Activated CD4-positive, alpha-beta T cell treated with anti-CD3 and anti-CD28 coated beads for 36 hours (primary cell): Measurements from ENCODE around the gene ISCA2. TPM values are rescaled to one million over a fixed set of nuclear protein-coding genes. Genes with fewer than 3 reads are reported as not detected.

Source experiments
- ATAC-seq: fragments of 200-7000 bp; cut with Tn5 transposase; one replicate; pipeline ENCODE4 v1.10.0; 2021; ENCODE audit warnings: mild to moderate bottlenecking, moderate library complexity
- CTCF ChIA-PET: fragments of 350-600 bp; sonication (Branson Sonifier 250); formaldehyde crosslinking; loops from one replicate; lab custom pipeline; 2021; ENCODE audit warnings: antibody characterized with exemption; lab: Charles Lee
- POLR2A ChIA-PET: fragments of 350-600 bp; sonication (Branson Sonifier 250); formaldehyde crosslinking; loops from one replicate; lab custom pipeline; 2021; ENCODE audit warnings: antibody characterized with exemption, inconsistent platforms; lab: Charles Lee
- DNase-seq: peaks from one replicate; pipeline ENCODE4 v3.0.0-alpha.2; 2020
- H3K27ac Mint-ChIP-seq: one replicate; pipeline ENCODE4 v1.8.0; 2021; ENCODE audit warnings: mixed read lengths
- H3K27me3 Mint-ChIP-seq: one replicate; pipeline ENCODE4 v1.8.0; 2021; ENCODE audit warnings: mixed read lengths
- H3K36me3 Mint-ChIP-seq: one replicate; pipeline ENCODE4 v1.8.0; 2021; ENCODE audit warnings: low read depth, mixed read lengths
- H3K4me1 Mint-ChIP-seq: one replicate; pipeline ENCODE4 v1.8.0; 2021; ENCODE audit warnings: mixed read lengths
- H3K4me3 Mint-ChIP-seq: one replicate; pipeline ENCODE4 v1.8.0; 2021; ENCODE audit warnings: mild to moderate bottlenecking, moderate library complexity, mixed read lengths
- H3K9me3 Mint-ChIP-seq: one replicate; pipeline ENCODE4 v1.8.0; 2021; ENCODE audit warnings: low read depth, mixed read lengths
- intact Hi-C, 2 experiments: fragments of 100-400 bp; cut with DNase I in 1 of 2; cut with micrococcal nuclease in 1 of 2; formaldehyde crosslinking; loops; one replicate each; pipeline versions ENCODE4 v1.14.2 to v1.15.1; 2022 to 2024; cut with DNase I, micrococcal nuclease
- total RNA-seq, 2 experiments: library from RNA; stranded (reverse); gene quantifications; one replicate each; pipeline ENCODE4 v1.2.3, GENCODE V29; 2021

ISCA2 gene
- total RNA-seq, 2 experiments from 2014 or later = 29.5 to 35.9 TPM

GRCh38 chr14:74521756-74522155 lies 28.2 kb downstream of the ISCA2 start:
- DNase-seq (no peak), ATAC-seq (no peak)
- H3K4me3 Mint-ChIP-seq = no peak overlapping the region
- ChIA-PET POLR2A (no interaction called here), CTCF (no interaction called here)
- peaks cover 2% of the 10 kb centered on the region for H3K27me3 Mint-ChIP-seq
- H3K9me3 Mint-ChIP-seq = no peaks in the 10 kb centered on the region
- intact Hi-C loops = no loop called here
- H3K27ac Mint-ChIP-seq = no peak overlapping the region
- H3K4me1 Mint-ChIP-seq = no peaks in the 10 kb centered on the region
- H3K36me3 Mint-ChIP-seq = no peaks in the 10 kb centered on the region

GRCh38 chr14:74522740-74523139 lies 29.2 kb downstream of the ISCA2 start:
- no peak overlapping the region for H3K27ac Mint-ChIP-seq
- H3K36me3 Mint-ChIP-seq = no peaks in the 10 kb centered on the region
- no peaks in the 10 kb centered on the region for H3K4me1 Mint-ChIP-seq
- no peaks in the 10 kb centered on the region for H3K9me3 Mint-ChIP-seq
- ChIA-PET CTCF (no interaction called here), POLR2A (no interaction called here)
- no peak overlapping the region for H3K4me3 Mint-ChIP-seq
- peaks cover 2% of the 10 kb centered on the region for H3K27me3 Mint-ChIP-seq
- DNase-seq (no peak), ATAC-seq (no peak)
- intact Hi-C loops = no loop called here

GRCh38 chr14:74524076-74524811 lies 30.7 kb downstream of the ISCA2 start:
- no peak for ATAC-seq
- H3K9me3 Mint-ChIP-seq = no peaks in the 10 kb centered on the region
- H3K27ac Mint-ChIP-seq = no peak overlapping the region
- no peak overlapping the region for H3K4me3 Mint-ChIP-seq
- no peaks in the 10 kb centered on the region for H3K36me3 Mint-ChIP-seq
- H3K4me1 Mint-ChIP-seq = no peaks in the 10 kb centered on the region
- CTCF ChIA-PET = no interaction called here
- POLR2A ChIA-PET = no interaction called here
- H3K27me3 Mint-ChIP-seq = no peaks in the 10 kb centered on the region
- intact Hi-C loops = no loop called here
- no peak for DNase-seq

- ChIA-PET POLR2A (no interaction called here), CTCF (no interaction called here)
- no peak for DNase-seq
- no peak for ATAC-seq
- no peaks in the 10 kb centered on the region for H3K9me3 Mint-ChIP-seq
- intact Hi-C loops = no loop called here
- no peaks in the 10 kb centered on the region for H3K27me3 Mint-ChIP-seq
- H3K27ac Mint-ChIP-seq = no peak overlapping the region
- no peaks in the 10 kb centered on the region for H3K36me3 Mint-ChIP-seq
- H3K4me3 Mint-ChIP-seq = no peak overlapping the region
- H3K4me1 Mint-ChIP-seq = no peaks in the 10 kb centered on the region
Observed at GRCh38 chr14:74524812-74525135, 31.2 kb downstream of the ISCA2 start.

GRCh38 chr14:74525361-74525851 lies 31.8 kb downstream of the ISCA2 start:
- H3K27ac Mint-ChIP-seq = no peak overlapping the region
- H3K36me3 Mint-ChIP-seq = no peaks in the 10 kb centered on the region
- H3K4me3 Mint-ChIP-seq = no peak overlapping the region
- ChIA-PET CTCF (interaction anchor here (0.6 to 1.0 kb wide), 2 partner anchors 9 to 55 kb away, joined by 4 read pairs; no protein-coding TSS in a partner anchor), POLR2A (no interaction called here)
- H3K4me1 Mint-ChIP-seq = no peaks in the 10 kb centered on the region
- intact Hi-C loops = no loop called here
- DNase-seq (no peak), ATAC-seq (no peak)
- H3K27me3 Mint-ChIP-seq = no peaks in the 10 kb centered on the region
- H3K9me3 Mint-ChIP-seq = no peaks in the 10 kb centered on the region

GRCh38 chr14:74526854-74527585 lies 33.5 kb downstream of the ISCA2 start:
- H3K4me1 Mint-ChIP-seq = no peaks in the 10 kb centered on the region
- ATAC-seq (no peak), DNase-seq (no peak)
- intact Hi-C loops = no loop called here
- POLR2A ChIA-PET = no interaction called here
- H3K4me3 Mint-ChIP-seq = no peak overlapping the region
- H3K27ac Mint-ChIP-seq = no peak overlapping the region
- no peaks in the 10 kb centered on the region for H3K9me3 Mint-ChIP-seq
- CTCF ChIA-PET = no interaction called here
- no peaks in the 10 kb centered on the region for H3K36me3 Mint-ChIP-seq
- H3K27me3 Mint-ChIP-seq = no peaks in the 10 kb centered on the region

GRCh38 chr14:74527736-74528280 lies 34.2 kb downstream of the ISCA2 start:
- H3K4me3 Mint-ChIP-seq = no peak overlapping the region
- H3K4me1 Mint-ChIP-seq = no peaks in the 10 kb centered on the region
- ATAC-seq (no peak), DNase-seq (no peak)
- H3K27me3 Mint-ChIP-seq = no peaks in the 10 kb centered on the region
- POLR2A ChIA-PET = no interaction called here
- intact Hi-C loops = no loop called here
- H3K36me3 Mint-ChIP-seq = no peaks in the 10 kb centered on the region
- CTCF ChIA-PET = interaction anchor here (0.6 kb wide), 1 partner anchor 42 kb away, joined by 3 read pairs; no protein-coding TSS in a partner anchor
- no peaks in the 10 kb centered on the region for H3K9me3 Mint-ChIP-seq
- no peak overlapping the region for H3K27ac Mint-ChIP-seq

GRCh38 chr14:74528406-74528805 lies 34.8 kb downstream of the ISCA2 start:
- no peaks in the 10 kb centered on the region for H3K36me3 Mint-ChIP-seq
- no peak overlapping the region for H3K4me3 Mint-ChIP-seq
- ATAC-seq (no peak), DNase-seq (no peak)
- no peak overlapping the region for H3K27ac Mint-ChIP-seq
- no peaks in the 10 kb centered on the region for H3K27me3 Mint-ChIP-seq
- CTCF ChIA-PET = interaction anchor here (0.6 kb wide), 1 partner anchor 41 kb away, joined by 3 read pairs; no protein-coding TSS in a partner anchor
- intact Hi-C loops = no loop called here
- peaks cover 2% of the 10 kb centered on the region for H3K4me1 Mint-ChIP-seq
- no peaks in the 10 kb centered on the region for H3K9me3 Mint-ChIP-seq
- POLR2A ChIA-PET = no interaction called here

GRCh38 chr14:74528886-74529285 lies 35.3 kb downstream of the ISCA2 start:
- no peaks in the 10 kb centered on the region for H3K27me3 Mint-ChIP-seq
- intact Hi-C loops = no loop called here
- CTCF ChIA-PET = no interaction called here
- POLR2A ChIA-PET = no interaction called here
- DNase-seq = no peak
- H3K36me3 Mint-ChIP-seq = no peaks in the 10 kb centered on the region
- no peak overlapping the region for H3K27ac Mint-ChIP-seq
- no peak overlapping the region for H3K4me3 Mint-ChIP-seq
- ATAC-seq = no peak
- no peaks in the 10 kb centered on the region for H3K9me3 Mint-ChIP-seq
- H3K4me1 Mint-ChIP-seq = peaks cover 2% of the 10 kb centered on the region

GRCh38 chr14:74531006-74531405 lies 37.4 kb downstream of the ISCA2 start:
- intact Hi-C loops = no loop called here
- no peak for DNase-seq
- ChIA-PET CTCF (no interaction called here), POLR2A (no interaction called here)
- Mint-ChIP-seq H3K27me3 (no peaks in the 10 kb centered on the region), H3K4me3 (no peak overlapping the region), H3K4me1 (peaks cover 2% of the 10 kb centered on the region), H3K36me3 (no peaks in the 10 kb centered on the region), H3K9me3 (no peaks in the 10 kb centered on the region), H3K27ac (no peak overlapping the region)
- ATAC-seq = no peak

GRCh38 chr14:74531467-74531866 lies 37.9 kb downstream of the ISCA2 start:
- peak; percentile 14 for DNase-seq
- ATAC-seq = peak; percentile 44
- ChIA-PET POLR2A (no interaction called here), CTCF (interaction anchor here (0.5 kb wide), 1 partner anchor 485 kb away, joined by 3 read pairs; no protein-coding TSS in a partner anchor)
- Mint-ChIP-seq H3K36me3 (no peaks in the 10 kb centered on the region), H3K9me3 (no peaks in the 10 kb centered on the region), H3K4me3 (no peak overlapping the region), H3K27ac (no peak overlapping the region), H3K27me3 (no peaks in the 10 kb centered on the region), H3K4me1 (peaks cover 2% of the 10 kb centered on the region)
- intact Hi-C loops = no loop called here
